HepG2 (cell line): Measurements from ENCODE around the gene CMTM8. TPM values are rescaled to one million over a fixed set of nuclear protein-coding genes. Genes with fewer than 3 reads are reported as not detected.

ENCODE experiments used
- ATAC-seq: fragments of 200-7000 bp; cut with Tn5 transposase; 3 replicates; pipeline ENCODE4 v1.9.1; 2020; ENCODE audit warnings: mild to moderate bottlenecking, moderate library complexity
- BruUV-seq: library from RNA; stranded (reverse); fragments of 400-500 nt; replicated peaks from 2 replicates; lab custom pipeline; 2021; lab: Mats Ljungman, UMichigan
- CTCF ChIA-PET: fragments of 300-600 bp; formaldehyde crosslinking; extraction: SDS; loops from one replicate; lab custom pipeline; 2021; ENCODE audit warnings: low total read pairs, inconsistent platforms, low intra/inter-chr PET ratio; lab: Yijun Ruan, JAX
- POLR2A ChIA-PET: fragments of 350-600 bp; sonication (Branson Sonifier 250); formaldehyde crosslinking; loops from one replicate; lab custom pipeline; 2020; ENCODE audit warnings: antibody characterized with exemption, inconsistent platforms; lab: Yijun Ruan, JAX
- DNase-seq: peaks from one replicate; pipeline ENCODE4 v3.0.0-alpha.2; 2015; ENCODE audit warnings: low spot score
- FAIRE-seq: peaks from 3 replicates; lab custom pipeline; 2011; peaks lifted over from hg19 to GRCh38; lab: Jason Lieb, UNC
- H2AFZ ChIP-seq: one replicate; pipeline ENCODE4 v1.6.1; 2011; ENCODE audit warnings: low read length, inconsistent platforms
- H3K27ac ChIP-seq: fragments of 300-600 bp; 3 replicates; pipeline ENCODE4 v1.8.0; 2011; ENCODE audit warnings: mixed run types, mild to moderate bottlenecking, mixed read lengths, low read length, inconsistent platforms; ENCODE audit not compliant: insufficient read depth; ENCODE audit errors: extremely low read length
- H3K27me3 ChIP-seq, 2 experiments: fragments of 200-600 bp in 1 of 2; 2 replicates in 1 of 2; 3 replicates in 1 of 2; pipeline versions ENCODE4 v1.6.0 to v1.8.0; 2011; ENCODE audit warnings: low read length in 2 of 2, mild to moderate bottlenecking in 2 of 2, moderate library complexity in 2 of 2, inconsistent platforms in 1 of 2; ENCODE audit not compliant: insufficient read depth in 2 of 2, control insufficient read depth in 1 of 2
- H3K36me3 ChIP-seq, 2 experiments: fragments of 200-600 bp in 1 of 2; replicated peaks in 1 of 2; 2 replicates in 1 of 2; 3 replicates in 1 of 2; pipeline versions ENCODE4 v1.5.1 to v1.8.0; 2011; ENCODE audit warnings: low read length in 2 of 2, inconsistent platforms in 1 of 2; ENCODE audit not compliant: insufficient read depth in 2 of 2, control insufficient read depth in 1 of 2
- H3K4me1 ChIP-seq: 2 replicates; pipeline ENCODE4 v1.5.1; 2012; ENCODE audit warnings: low read length, inconsistent platforms; ENCODE audit not compliant: insufficient read depth
- H3K4me2 ChIP-seq: 2 replicates; pipeline ENCODE4 v1.6.0; 2011; ENCODE audit warnings: low read depth, low read length, inconsistent platforms
- H3K4me3 ChIP-seq, 3 experiments: fragments of 200-600 bp in 1 of 3; sonication (generic), shearing (Covaris generic) in 1 of 3; replicated peaks in 1 of 3; 2 replicates each; pipeline ENCODE4 v1.5.1; 2011 to 2016; ENCODE audit warnings: low read length in 3 of 3, inconsistent platforms in 2 of 3, low read depth in 2 of 3, mild to moderate bottlenecking in 2 of 3, control low read depth in 1 of 3, mixed read lengths in 1 of 3; ENCODE audit not compliant: insufficient read depth in 1 of 3
- H3K79me2 ChIP-seq: one replicate; pipeline ENCODE4 v1.6.1; 2011; ENCODE audit warnings: low read length, inconsistent platforms; ENCODE audit not compliant: insufficient read depth
- H3K9ac ChIP-seq: 2 replicates; pipeline ENCODE4 v1.6.0; 2011; ENCODE audit warnings: mild to moderate bottlenecking, low read depth, low read length, inconsistent platforms; ENCODE audit not compliant: insufficient read depth
- H3K9me3 ChIP-seq: 2 replicates; pipeline ENCODE4 v1.5.1; 2012; ENCODE audit warnings: mild to moderate bottlenecking, low read length
- H4K20me1 ChIP-seq: 2 replicates; pipeline ENCODE4 v1.6.0; 2011; ENCODE audit warnings: inconsistent platforms, mild to moderate bottlenecking, low read length, moderate library complexity; ENCODE audit not compliant: insufficient read depth
- ATF4 ChIP-seq, 2 experiments: fragments of 450-650 bp in 1 of 2; sonication (generic) in 1 of 2; formaldehyde crosslinking; IDR thresholded peaks; 2 replicates each; pipeline versions ENCODE4 v1.5.0 to v1.8.0; 2020 to 2022; ENCODE audit warnings: mild to moderate bottlenecking in 1 of 2, missing genetic modification reagents in 1 of 2
- CBX5 ChIP-seq: sonication (generic); formaldehyde crosslinking; IDR thresholded peaks from 2 replicates; pipeline ENCODE4 v1.4.0; 2020; ENCODE audit warnings: missing genetic modification reagents, borderline replicate concordance
- EED ChIP-seq: sonication (generic); formaldehyde crosslinking; IDR thresholded peaks from 2 replicates; pipeline ENCODE4 v1.5.0; 2020; ENCODE audit warnings: mild to moderate bottlenecking, missing genetic modification reagents
- IKZF1 ChIP-seq: fragments of 450-650 bp; IDR thresholded peaks from 2 replicates; pipeline ENCODE4 v1.7.1; 2016
- MBD4 ChIP-seq: IDR thresholded peaks from 2 replicates; pipeline ENCODE4 v1.6.1; 2012; ENCODE audit warnings: low read length, inconsistent platforms, borderline replicate concordance
- RNF219 ChIP-seq: sonication (generic); formaldehyde crosslinking; IDR thresholded peaks from 2 replicates; pipeline ENCODE4 v1.5.0; 2020; ENCODE audit warnings: mild to moderate bottlenecking, missing genetic modification reagents
- SP2 ChIP-seq: sonication (generic); formaldehyde crosslinking; IDR thresholded peaks from 2 replicates; pipeline ENCODE4 v1.5.1; 2020; ENCODE audit warnings: mild to moderate bottlenecking, missing genetic modification reagents
- ZFY ChIP-seq: sonication (generic); formaldehyde crosslinking; IDR thresholded peaks from 2 replicates; pipeline ENCODE4 v1.4.0; 2020; ENCODE audit warnings: missing genetic modification reagents
- ZNF441 ChIP-seq: sonication (generic); formaldehyde crosslinking; IDR thresholded peaks from 2 replicates; pipeline ENCODE4 v1.7.0; 2021; ENCODE audit warnings: missing genetic modification reagents, borderline replicate concordance
- ZNF543 ChIP-seq: sonication (generic); formaldehyde crosslinking; IDR thresholded peaks from 2 replicates; pipeline ENCODE4 v1.4.0; 2020; ENCODE audit warnings: mild to moderate bottlenecking, missing genetic modification reagents
- ZNF598 ChIP-seq: sonication (generic); formaldehyde crosslinking; IDR thresholded peaks from 2 replicates; pipeline ENCODE4 v1.5.1; 2020; ENCODE audit warnings: mild to moderate bottlenecking, missing genetic modification reagents, borderline replicate concordance
- in situ Hi-C: cut with HindIII; loops from 2 replicates; pipeline ENCODE4 v1.10.0; 2017; ENCODE audit warnings: low pct_unique_long_range_greater_than_20kb; ENCODE audit not compliant: extremely low pct_ligation_motif_present
- intact Hi-C: fragments of 100-400 bp; cut with micrococcal nuclease; formaldehyde crosslinking; loops from one replicate; pipeline ENCODE4 v1.10.0; 2022; ENCODE audit not compliant: unreplicated experiment
- polyA plus RNA-seq, 8 experiments: library from polyadenylated mRNA; depleted of rRNA in 3 of 8; stranded (reverse) in 7 of 8; unstranded in 1 of 8; fragments of >200 nt; fragmentation: Illumina TruSeq in 4 of 8; extraction: Trizol in 4 of 8; gene quantifications; 2 replicates each; pipeline versions ENCODE4 v1.2.1 to v1.2.3, GENCODE V29; 2011 to 2016; ENCODE audit warnings: low read depth in 4 of 8, missing spikeins in 1 of 8, mixed read lengths in 1 of 8; ENCODE audit not compliant: insufficient read depth in 1 of 8
- total RNA-seq, 5 experiments: library from RNA; depleted of rRNA; stranded (reverse); fragments of >200 nt; fragmentation: Illumina TruSeq; extraction: Trizol; gene quantifications; 2 replicates each; pipeline ENCODE4 v1.2.3, GENCODE V29; 2016; ENCODE audit warnings: low read depth in 1 of 5
- TF ChIP-seq, protein P1 (sequence below): sonication (generic); formaldehyde crosslinking; IDR thresholded peaks from 2 replicates; pipeline ENCODE4 v1.5.0; 2020; ENCODE audit warnings: mild to moderate bottlenecking, low read depth, missing genetic modification reagents, borderline replicate concordance
- TF ChIP-seq, protein P2 (sequence below): sonication (generic); formaldehyde crosslinking; conservative IDR thresholded peaks from 2 replicates; pipeline ENCODE4 v1.8.0; 2022; ENCODE audit warnings: low read depth, missing genetic modification reagents
- TF ChIP-seq, protein P3 (sequence below): sonication (generic); formaldehyde crosslinking; IDR thresholded peaks from 2 replicates; pipeline ENCODE4 v1.4.0; 2020; ENCODE audit warnings: missing genetic modification reagents, borderline replicate concordance
- TF ChIP-seq, protein P4 (sequence below): sonication (generic); formaldehyde crosslinking; IDR thresholded peaks from 2 replicates; pipeline ENCODE4 v1.8.0; 2022; ENCODE audit warnings: missing genetic modification reagents, mild to moderate bottlenecking, inconsistent platforms, borderline replicate concordance

Gene CMTM8
- total and polyA plus RNA-seq, 2 of the 13 experiments (the other 11 are each of a cell fraction or from before 2014, with no cell fraction given), result 8.9 to 15.8 TPM

- no peaks in the 10 kb centered on the region for H3K79me2 ChIP-seq
- CTCF ChIA-PET, result no interaction called here
- peaks cover 0 to 4% of the 10 kb centered on the region in 2 experiments; a peak in 1 of 5 replicates for H3K36me3 ChIP-seq
- intact Hi-C loops, result no loop called here
- H4K20me1 ChIP-seq, result no peaks in the 10 kb centered on the region
- TF ChIP-seq ZNF543 (CRISPR knock-in tag) (no peak), IKZF1 (no peak), ATF4 (CRISPR knock-in tag; IDR thresholded peaks at IDR 0.05) (no peak), EED (CRISPR knock-in tag) (no peak), ZNF598 (CRISPR knock-in tag) (no peak), CBX5 (CRISPR knock-in tag) (no peak), ZFY (no peak), SP2 (CRISPR knock-in tag) (no peak), RNF219 (no peak), MBD4 (no peak), ZNF441 (CRISPR knock-in tag) (no peak)
- TF ChIP-seq, protein P1, sequence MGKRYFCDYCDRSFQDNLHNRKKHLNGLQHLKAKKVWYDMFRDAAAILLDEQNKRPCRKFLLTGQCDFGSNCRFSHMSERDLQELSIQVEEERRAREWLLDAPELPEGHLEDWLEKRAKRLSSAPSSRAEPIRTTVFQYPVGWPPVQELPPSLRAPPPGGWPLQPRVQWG (CRISPR knock-in tag), result no peak
- TF ChIP-seq, protein P2, sequence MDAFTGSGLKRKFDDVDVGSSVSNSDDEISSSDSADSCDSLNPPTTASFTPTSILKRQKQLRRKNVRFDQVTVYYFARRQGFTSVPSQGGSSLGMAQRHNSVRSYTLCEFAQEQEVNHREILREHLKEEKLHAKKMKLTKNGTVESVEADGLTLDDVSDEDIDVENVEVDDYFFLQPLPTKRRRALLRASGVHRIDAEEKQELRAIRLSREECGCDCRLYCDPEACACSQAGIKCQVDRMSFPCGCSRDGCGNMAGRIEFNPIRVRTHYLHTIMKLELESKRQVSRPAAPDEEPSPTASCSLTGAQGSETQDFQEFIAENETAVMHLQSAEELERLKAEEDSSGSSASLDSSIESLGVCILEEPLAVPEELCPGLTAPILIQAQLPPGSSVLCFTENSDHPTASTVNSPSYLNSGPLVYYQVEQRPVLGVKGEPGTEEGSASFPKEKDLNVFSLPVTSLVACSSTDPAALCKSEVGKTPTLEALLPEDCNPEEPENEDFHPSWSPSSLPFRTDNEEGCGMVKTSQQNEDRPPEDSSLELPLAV (CRISPR knock-in tag), result no peak
- TF ChIP-seq, protein P3, sequence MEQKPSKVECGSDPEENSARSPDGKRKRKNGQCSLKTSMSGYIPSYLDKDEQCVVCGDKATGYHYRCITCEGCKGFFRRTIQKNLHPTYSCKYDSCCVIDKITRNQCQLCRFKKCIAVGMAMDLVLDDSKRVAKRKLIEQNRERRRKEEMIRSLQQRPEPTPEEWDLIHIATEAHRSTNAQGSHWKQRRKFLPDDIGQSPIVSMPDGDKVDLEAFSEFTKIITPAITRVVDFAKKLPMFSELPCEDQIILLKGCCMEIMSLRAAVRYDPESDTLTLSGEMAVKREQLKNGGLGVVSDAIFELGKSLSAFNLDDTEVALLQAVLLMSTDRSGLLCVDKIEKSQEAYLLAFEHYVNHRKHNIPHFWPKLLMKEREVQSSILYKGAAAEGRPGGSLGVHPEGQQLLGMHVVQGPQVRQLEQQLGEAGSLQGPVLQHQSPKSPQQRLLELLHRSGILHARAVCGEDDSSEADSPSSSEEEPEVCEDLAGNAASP (CRISPR knock-in tag), result no peak
- TF ChIP-seq, protein P4, sequence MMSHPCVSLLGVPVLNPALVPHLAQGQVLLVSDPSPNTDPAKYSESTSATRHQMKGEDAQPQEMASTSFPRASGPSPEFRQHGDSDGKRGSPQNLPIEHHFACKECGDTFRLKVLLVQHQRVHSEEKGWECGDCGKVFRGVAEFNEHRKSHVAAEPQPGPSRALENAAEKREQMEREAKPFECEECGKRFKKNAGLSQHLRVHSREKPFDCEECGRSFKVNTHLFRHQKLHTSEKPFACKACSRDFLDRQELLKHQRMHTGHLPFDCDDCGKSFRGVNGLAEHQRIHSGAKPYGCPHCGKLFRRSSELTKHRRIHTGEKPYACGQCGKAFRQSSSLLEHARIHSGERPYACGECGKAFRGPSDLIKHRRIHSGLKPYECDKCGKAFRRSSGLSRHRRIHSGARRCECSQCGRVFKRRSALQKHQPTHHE (CRISPR knock-in tag), result no peak
- TF ChIP-seq, all 625 proteins: peak for 0
- no TSS peak for BruUV-seq
- H3K27me3 ChIP-seq, result no peaks in the 10 kb centered on the region
- FAIRE-seq (no peak), DNase-seq (no peak), ATAC-seq (no peak)
- H3K4me3 ChIP-seq, result no peak overlapping the region
- no peak overlapping the region for H3K27ac ChIP-seq
- POLR2A ChIA-PET, result no interaction called here
- H3K4me1 ChIP-seq, result peaks cover 50% of the 10 kb centered on the region
- no peak overlapping the region for H2AFZ ChIP-seq
- no peak overlapping the region for H3K9ac ChIP-seq
- H3K4me2 ChIP-seq, result no peak overlapping the region
- in situ Hi-C loops, result no loop called here
- H3K9me3 ChIP-seq, result no peaks in the 10 kb centered on the region
Measured at GRCh38 chr3:32352563-32352962, 114.1 kb downstream of the CMTM8 start.
